OCI-LY1 (cell line): ENCODE measurements around the gene TFB2M.

Experiments used
- CTCF ChIP-seq: fragments of 200-600 bp; sonication (generic), shearing (Covaris generic); IDR thresholded peaks from 2 replicates; pipeline ENCODE4 v1.5.1; 2017; ENCODE audit warnings: mild to moderate bottlenecking, antibody characterized with exemption, low read length, moderate library complexity, mixed read lengths
- EZH2 ChIP-seq: fragments of 200-600 bp; sonication (generic), shearing (Covaris generic); IDR thresholded peaks from 2 replicates; pipeline ENCODE4 v1.8.0; 2017; ENCODE audit warnings: borderline replicate concordance, mixed run types, mild to moderate bottlenecking, antibody characterized with exemption, low read length, moderate library complexity, mixed read lengths

- no peak for TF ChIP-seq CTCF
- TF ChIP-seq EZH2, result no peak
Observed at GRCh38 chr1:246526380-246526779, 39.7 kb downstream of the TFB2M start.
